ENCODE results near the gene SLC26A6.

Gene SLC26A6

GRCh38 chr3:48661501-48662144 lies 26.4 kb upstream of the SLC26A6 start:
- DNase-seq: peak; percentile 80

- no peak for DNase-seq
Measured at GRCh38 chr3:48660800-48661400, 25.6 kb upstream of the SLC26A6 start.

GRCh38 chr3:48656841-48657281 lies 21.6 kb upstream of the SLC26A6 start:
- DNase-seq: peak; percentile 52

- peak; percentile 85 for DNase-seq
Measured at GRCh38 chr3:48656061-48656840, 21.0 kb upstream of the SLC26A6 start.

- DNase-seq: peak; percentile 41
Measured at GRCh38 chr3:48655606-48656005, 20.3 kb upstream of the SLC26A6 start.

- no peak for DNase-seq
Measured at GRCh38 chr3:48655063-48655462, 19.8 kb upstream of the SLC26A6 start.

GRCh38 chr3:48652923-48653715 lies 17.9 kb upstream of the SLC26A6 start:
- no peak for DNase-seq

- DNase-seq: no peak
Measured at GRCh38 chr3:48651771-48652170, 16.5 kb upstream of the SLC26A6 start.

- no peak for DNase-seq
Measured at GRCh38 chr3:48650723-48651122, 15.5 kb upstream of the SLC26A6 start.

GRCh38 chr3:48648188-48648850 lies 13.1 kb upstream of the SLC26A6 start:
- no peak for DNase-seq

GRCh38 chr3:48647714-48648113 lies 12.5 kb upstream of the SLC26A6 start:
- no peak for DNase-seq

GRCh38 chr3:48644898-48645760 lies 9.9 kb upstream of the SLC26A6 start:
- DNase-seq: no peak

- no peak for DNase-seq
Measured at GRCh38 chr3:48642605-48643004, 7.3 kb upstream of the SLC26A6 start.

- no peak for DNase-seq
Measured at GRCh38 chr3:48641396-48641795, 6.1 kb upstream of the SLC26A6 start.

GRCh38 chr3:48639944-48640606 lies 4.8 kb upstream of the SLC26A6 start:
- no peak for DNase-seq

- no peak for DNase-seq
Measured at GRCh38 chr3:48637305-48637704, 2.0 kb upstream of the SLC26A6 start.

- DNase-seq: no peak
Measured at GRCh38 chr3:48636149-48636655, 941 bp upstream of the SLC26A6 start.

- peak; percentile 56 for DNase-seq
Measured at GRCh38 chr3:48634661-48635221, 520 bp downstream of the SLC26A6 start.

- no peak for DNase-seq
Measured at GRCh38 chr3:48633743-48634142, 1.5 kb downstream of the SLC26A6 start.

GRCh38 chr3:48633256-48633655 lies 2.0 kb downstream of the SLC26A6 start:
- no peak for DNase-seq
